Spleen (tissue), 11 donors: ENCODE data around the gene FKBP4. TPM values are rescaled to one million over a fixed set of nuclear protein-coding genes. Genes with fewer than 3 reads are reported as not detected.

Experiments
- DNase-seq: peaks from one replicate; pipeline ENCODE4 v3.0.0-alpha.2; 2020
- H3K27ac ChIP-seq, 8 donors: fragments of 200-600 bp; sonication (generic) in 7 of 8; 1 replicate in 4 of 8; 2 replicates in 4 of 8; pipeline versions ENCODE4 v1.5.0 to v1.8.0; 2016 to 2021; ENCODE audit warnings: inconsistent platforms in 4 of 8, mild to moderate bottlenecking in 4 of 8, moderate library complexity in 1 of 8
- H3K27me3 ChIP-seq, 7 donors: fragments of 200-600 bp; sonication (generic) in 6 of 7; replicated peaks in 1 of 7; 1 replicate in 4 of 7; 2 replicates in 3 of 7; pipeline versions ENCODE4 v1.5.0 to v1.8.0; 2016 to 2021; ENCODE audit warnings: inconsistent platforms in 3 of 7, mild to moderate bottlenecking in 1 of 7
- H3K36me3 ChIP-seq, 6 donors: fragments of 200-600 bp; sonication (generic) in 5 of 6; 1 replicate in 4 of 6; 2 replicates in 2 of 6; pipeline versions ENCODE4 v1.5.0 to v1.8.0; 2016 to 2021; ENCODE audit warnings: inconsistent platforms in 2 of 6
- H3K4me1 ChIP-seq, 6 donors: fragments of 200-600 bp; sonication (generic) in 5 of 6; 1 replicate in 3 of 6; 2 replicates in 3 of 6; pipeline versions ENCODE4 v1.5.0 to v1.8.0; 2016 to 2021; ENCODE audit warnings: inconsistent platforms in 3 of 6
- H3K4me3 ChIP-seq, 8 donors: fragments of 200-600 bp; sonication (generic) in 7 of 8; 1 replicate in 4 of 8; 2 replicates in 4 of 8; pipeline versions ENCODE4 v1.5.0 to v1.8.0; 2016 to 2021; ENCODE audit warnings: inconsistent platforms in 4 of 8, mild to moderate bottlenecking in 4 of 8, moderate library complexity in 2 of 8
- H3K9me3 ChIP-seq, 8 donors: fragments of 200-600 bp; sonication (generic) in 7 of 8; 1 replicate in 4 of 8; 2 replicates in 4 of 8; pipeline versions ENCODE4 v1.5.0 to v1.8.0; 2016 to 2021; ENCODE audit warnings: inconsistent platforms in 4 of 8
- POLR2A ChIP-seq, 3 donors: fragments of 450-650 bp; IDR thresholded peaks; one replicate each; pipeline ENCODE4 v1.5.1; 2017; ENCODE audit warnings: antibody characterized with exemption in 3 of 3, mild to moderate bottlenecking in 1 of 3
- POLR2AphosphoS5 ChIP-seq, 3 donors: sonication (generic); formaldehyde crosslinking; IDR thresholded peaks; one replicate each; pipeline ENCODE4 v1.5.1; 2017; ENCODE audit warnings: antibody characterized with exemption in 3 of 3
- WGBS, 5 donors: extraction: QIAGEN DNeasy Blood & Tissue Kit in 3 of 5; methylation state at CpG; one replicate each; pipeline versions ENCODE4 v1.1.5 to v1.1.7; 2013 to 2018; 5-methylcytosine and 5-hydroxymethylcytosine counted together
- intact Hi-C: fragments of 100-400 bp; cut with DNase I; formaldehyde crosslinking; loops from one replicate; pipeline ENCODE4 v1.15.0; 2023; ENCODE audit warnings: low total_unique reads
- polyA plus RNA-seq, 3 donors: library from polyadenylated mRNA; stranded (reverse); fragments of 200-250 nt; gene quantifications; one replicate each; pipeline ENCODE4 v1.2.1, GENCODE V29; 2013
- total RNA-seq, 7 donors: library from RNA; depleted of rRNA in 3 of 7; stranded (reverse); fragments of >200 nt in 3 of 7; fragmentation: NEBNext Ultra II Directional in 4 of 7; extraction: Animal tissue kit (Norgen Biotek cat#: 25700) in 4 of 7; gene quantifications; one replicate each; pipeline versions ENCODE4 v1.1.0 to v1.2.1, GENCODE V29; 2016 to 2021
- TF ChIP-seq, protein P1 (sequence below), 11 experiments: fragments of 200-600 bp in 7 of 11; fragments of 450-650 bp in 4 of 11; sonication (generic) in 4 of 11; IDR thresholded peaks in 8 of 11; conservative IDR thresholded peaks in 3 of 11; 1 replicate in 7 of 11; 2 replicates in 4 of 11; pipeline versions ENCODE4 v1.4.0 to v1.8.0; 2016 to 2021; ENCODE audit warnings: antibody characterized with exemption in 11 of 11, inconsistent platforms in 4 of 11, mild to moderate bottlenecking in 1 of 11
- donor health status: healthy with polysubstance abuse.
- donor health status: DM: no; HTN: no; CAD: no; lungs with moderate emphysema.
- donor health status: DM: no; HTN: no; CAD: no.
- donor health status: Bipolar disorder and iron deficiency.
- donor health status: healthy.
- donor health status: DM: no; HTN: no; CAD: no.
- donor health status: DM: yes; HTN: yes; CAD: no.

Gene FKBP4
- total and polyA plus RNA-seq, 10 donors = 8.3 to 65.6 (median 25.4) TPM

DNA sequence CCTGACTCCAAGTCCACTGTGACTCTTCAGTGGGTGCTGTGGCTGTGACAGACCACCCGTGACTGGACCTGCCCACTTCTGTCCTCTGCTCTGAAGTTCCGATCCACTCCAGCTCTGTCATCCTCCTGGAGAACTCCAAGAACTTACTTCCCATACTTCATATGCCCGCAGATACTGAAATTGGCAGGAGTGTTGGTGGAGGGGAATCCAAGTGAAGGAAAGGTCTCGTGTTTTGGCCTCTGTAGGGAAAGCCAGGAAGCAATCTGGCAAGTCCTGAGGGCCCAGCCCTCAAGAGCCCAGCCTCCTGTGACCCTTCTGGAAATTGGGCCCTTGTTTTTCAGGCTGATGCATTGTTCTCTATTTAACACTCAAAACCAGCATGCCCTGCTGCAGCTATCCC is 22.4 kb upstream of the FKBP4 start:
- Histone ChIP-seq H3K27me3 (no peaks in the 10 kb centered on the region), H3K9me3 (no peaks in the 10 kb centered on the region), H3K36me3 (no peaks in the 10 kb centered on the region), H3K4me1 (no peaks in the 10 kb centered on the region), H3K27ac (no peak overlapping the region), H3K4me3 (no peak overlapping the region)
- intact Hi-C loops = no loop called here
- TF ChIP-seq, protein P1, sequence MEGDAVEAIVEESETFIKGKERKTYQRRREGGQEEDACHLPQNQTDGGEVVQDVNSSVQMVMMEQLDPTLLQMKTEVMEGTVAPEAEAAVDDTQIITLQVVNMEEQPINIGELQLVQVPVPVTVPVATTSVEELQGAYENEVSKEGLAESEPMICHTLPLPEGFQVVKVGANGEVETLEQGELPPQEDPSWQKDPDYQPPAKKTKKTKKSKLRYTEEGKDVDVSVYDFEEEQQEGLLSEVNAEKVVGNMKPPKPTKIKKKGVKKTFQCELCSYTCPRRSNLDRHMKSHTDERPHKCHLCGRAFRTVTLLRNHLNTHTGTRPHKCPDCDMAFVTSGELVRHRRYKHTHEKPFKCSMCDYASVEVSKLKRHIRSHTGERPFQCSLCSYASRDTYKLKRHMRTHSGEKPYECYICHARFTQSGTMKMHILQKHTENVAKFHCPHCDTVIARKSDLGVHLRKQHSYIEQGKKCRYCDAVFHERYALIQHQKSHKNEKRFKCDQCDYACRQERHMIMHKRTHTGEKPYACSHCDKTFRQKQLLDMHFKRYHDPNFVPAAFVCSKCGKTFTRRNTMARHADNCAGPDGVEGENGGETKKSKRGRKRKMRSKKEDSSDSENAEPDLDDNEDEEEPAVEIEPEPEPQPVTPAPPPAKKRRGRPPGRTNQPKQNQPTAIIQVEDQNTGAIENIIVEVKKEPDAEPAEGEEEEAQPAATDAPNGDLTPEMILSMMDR (IDR thresholded peaks at IDR 0.05 in 8 of 11, conservative IDR thresholded peaks at IDR 0.05 in 3 of 11) = no peak
- no peak for TF ChIP-seq POLR2AphosphoS5 (IDR thresholded peaks at IDR 0.05)
- no peak for TF ChIP-seq POLR2A (IDR thresholded peaks at IDR 0.05)
- WGBS, 5 donors = 64 to 77% (median 68%) methylated on average over 4 of the region's 4 CpGs
- DNase-seq = no peak

DNA sequence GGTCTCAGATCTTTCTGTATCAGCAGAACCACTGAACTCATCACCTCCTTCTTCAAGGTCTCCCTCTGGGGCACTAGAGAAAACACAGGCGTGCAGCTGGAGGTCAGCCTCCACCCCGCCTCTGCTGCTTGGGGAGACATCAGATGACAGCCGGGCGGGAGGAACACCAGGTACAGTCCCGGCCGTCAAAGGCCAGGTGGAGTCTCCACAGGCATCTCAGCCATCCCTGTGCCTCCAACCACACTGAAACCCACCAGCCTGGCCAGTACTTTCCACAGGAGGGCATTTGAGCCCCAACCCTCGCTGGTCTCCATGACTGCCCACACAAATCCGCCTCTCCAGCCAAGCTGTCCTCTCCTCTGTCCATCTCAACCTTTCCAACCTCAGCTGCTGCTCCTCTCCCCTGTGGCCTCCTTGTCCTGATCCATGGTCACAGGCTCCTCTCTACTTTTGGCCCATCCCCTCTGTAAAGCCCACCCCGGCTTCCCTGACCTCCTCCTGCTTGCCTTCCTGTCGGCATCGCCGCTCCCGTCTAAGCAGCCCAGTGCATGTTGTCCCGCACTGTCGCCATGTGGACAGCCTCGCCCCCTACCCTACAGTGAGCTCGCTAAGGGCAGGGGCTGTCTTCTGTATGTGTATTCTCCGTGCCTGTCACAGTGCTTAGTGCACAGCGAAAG is 21.4 kb upstream of the FKBP4 start:
- intact Hi-C loops = no loop called here
- H3K4me3 ChIP-seq = no peak overlapping the region
- WGBS, 5 donors = 78 to 93% (median 85%) methylated on average over 17 to 19 of the region's 19 CpGs
- DNase-seq = no peak
- H3K4me1 ChIP-seq = no peaks in the 10 kb centered on the region
- H3K27me3 ChIP-seq = no peaks in the 10 kb centered on the region
- TF ChIP-seq POLR2AphosphoS5 (IDR thresholded peaks at IDR 0.05) (no peak), POLR2A (IDR thresholded peaks at IDR 0.05) (no peak)
- TF ChIP-seq, protein P1 (IDR thresholded peaks at IDR 0.05 in 8 of 11, conservative IDR thresholded peaks at IDR 0.05 in 3 of 11) = no peak
- no peaks in the 10 kb centered on the region for H3K36me3 ChIP-seq
- H3K9me3 ChIP-seq = no peaks in the 10 kb centered on the region
- no peak overlapping the region for H3K27ac ChIP-seq

DNA sequence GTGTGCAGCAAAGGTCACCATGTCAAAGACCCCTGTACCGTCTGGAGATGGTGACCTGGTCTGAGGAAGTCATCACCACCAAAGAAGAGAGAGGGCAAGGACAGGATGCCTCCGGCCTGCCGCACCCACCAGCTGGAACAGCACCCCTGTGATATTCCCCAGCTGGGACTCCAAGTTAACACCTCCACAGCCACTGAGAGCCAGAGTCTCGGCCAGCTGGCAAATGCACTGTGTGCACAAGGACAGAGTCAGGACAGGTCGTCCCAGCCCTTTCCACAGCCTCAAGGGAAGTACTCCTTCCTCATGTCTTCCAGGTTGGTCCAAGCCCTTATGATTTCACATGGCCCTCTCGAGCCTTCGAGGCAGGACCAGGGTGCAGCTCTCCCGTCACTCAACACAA is 19.3 kb upstream of the FKBP4 start:
- H3K4me1 ChIP-seq = no peaks in the 10 kb centered on the region
- H3K27ac ChIP-seq = no peak overlapping the region
- H3K27me3 ChIP-seq = no peaks in the 10 kb centered on the region
- no peak for DNase-seq
- intact Hi-C loops = no loop called here
- H3K9me3 ChIP-seq = no peaks in the 10 kb centered on the region
- H3K4me3 ChIP-seq = no peak overlapping the region
- H3K36me3 ChIP-seq = no peaks in the 10 kb centered on the region
- WGBS, 5 donors = 73 to 87% (median 85%) methylated on average over 6 to 8 of the region's 8 CpGs
- TF ChIP-seq POLR2AphosphoS5 (IDR thresholded peaks at IDR 0.05) (no peak), POLR2A (IDR thresholded peaks at IDR 0.05) (no peak)
- TF ChIP-seq, protein P1 (IDR thresholded peaks at IDR 0.05 in 8 of 11, conservative IDR thresholded peaks at IDR 0.05 in 3 of 11) = no peak

GRCh38 chr12:2776129-2776806 is 18.5 kb upstream of the FKBP4 start:
- no peak for DNase-seq
- no peaks in the 10 kb centered on the region for H3K4me1 ChIP-seq
- no peak overlapping the region for H3K4me3 ChIP-seq
- intact Hi-C loops = no loop called here
- no peaks in the 10 kb centered on the region for H3K27me3 ChIP-seq
- 84 to 92% (median 86%) methylated on average over 20 of the region's 20 CpGs for WGBS, 5 donors
- no peaks in the 10 kb centered on the region for H3K9me3 ChIP-seq
- TF ChIP-seq, protein P1 (IDR thresholded peaks at IDR 0.05 in 8 of 11, conservative IDR thresholded peaks at IDR 0.05 in 3 of 11) = no peak
- no peak overlapping the region for H3K27ac ChIP-seq
- H3K36me3 ChIP-seq = no peaks in the 10 kb centered on the region
